Peyer's patch (tissue), 4 donors: Measurements from ENCODE around the gene GDAP1L1.

ENCODE experiments used
- POLR2A ChIP-seq, 2 donors: fragments of 450-650 bp; IDR thresholded peaks; one replicate each; pipeline ENCODE4 v1.5.1; 2017; ENCODE audit warnings: antibody characterized with exemption in 2 of 2, mild to moderate bottlenecking in 2 of 2, moderate library complexity in 2 of 2
- TF ChIP-seq, protein P1 (sequence below), 6 experiments: fragments of 450-650 bp in 4 of 6; fragments of 200-600 bp in 2 of 6; sonication (generic) in 1 of 6; IDR thresholded peaks; one replicate each; pipeline ENCODE4 v1.5.1; 2017 to 2019; ENCODE audit warnings: antibody characterized with exemption in 6 of 6, mild to moderate bottlenecking in 3 of 6, moderate library complexity in 1 of 6

DNA sequence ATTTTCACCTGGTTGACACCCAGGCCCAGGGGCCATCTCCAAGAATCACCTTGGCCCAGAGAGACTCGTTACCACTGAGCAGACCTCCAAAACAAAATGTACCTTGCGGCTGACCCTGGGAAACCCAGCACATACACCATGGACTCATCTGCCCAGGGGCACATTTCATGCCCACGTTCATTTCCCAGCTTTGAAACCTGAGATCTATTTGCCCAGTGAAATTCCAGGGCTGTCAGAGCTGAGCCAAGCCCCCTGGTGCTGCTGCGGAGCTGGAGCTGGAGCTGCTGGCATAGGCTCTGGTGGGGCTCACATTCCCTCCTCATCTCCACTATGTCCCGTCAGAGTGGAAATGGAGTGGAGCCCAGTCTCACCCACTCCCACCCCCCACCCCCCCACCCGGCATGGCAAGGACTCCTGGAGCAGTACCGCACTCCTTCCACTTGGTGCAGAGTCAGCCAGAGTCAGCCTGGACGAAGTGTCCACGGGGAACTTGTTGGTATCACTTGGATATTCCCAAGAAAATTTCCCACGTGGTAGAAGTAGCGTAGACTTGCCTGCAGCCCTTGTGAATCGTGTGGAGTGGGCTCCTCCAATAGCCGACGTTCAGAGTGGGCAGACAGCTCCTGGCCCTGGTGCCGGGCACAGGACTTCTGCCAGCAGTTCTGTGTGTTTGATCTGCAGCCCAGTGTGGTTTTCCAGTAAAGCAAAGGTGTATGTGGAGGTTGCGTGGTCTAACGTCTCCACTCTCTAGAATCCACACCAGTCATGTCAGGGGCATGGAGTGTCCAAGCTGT is 18.4 kb upstream of the GDAP1L1 start:
- TF ChIP-seq, protein P1, sequence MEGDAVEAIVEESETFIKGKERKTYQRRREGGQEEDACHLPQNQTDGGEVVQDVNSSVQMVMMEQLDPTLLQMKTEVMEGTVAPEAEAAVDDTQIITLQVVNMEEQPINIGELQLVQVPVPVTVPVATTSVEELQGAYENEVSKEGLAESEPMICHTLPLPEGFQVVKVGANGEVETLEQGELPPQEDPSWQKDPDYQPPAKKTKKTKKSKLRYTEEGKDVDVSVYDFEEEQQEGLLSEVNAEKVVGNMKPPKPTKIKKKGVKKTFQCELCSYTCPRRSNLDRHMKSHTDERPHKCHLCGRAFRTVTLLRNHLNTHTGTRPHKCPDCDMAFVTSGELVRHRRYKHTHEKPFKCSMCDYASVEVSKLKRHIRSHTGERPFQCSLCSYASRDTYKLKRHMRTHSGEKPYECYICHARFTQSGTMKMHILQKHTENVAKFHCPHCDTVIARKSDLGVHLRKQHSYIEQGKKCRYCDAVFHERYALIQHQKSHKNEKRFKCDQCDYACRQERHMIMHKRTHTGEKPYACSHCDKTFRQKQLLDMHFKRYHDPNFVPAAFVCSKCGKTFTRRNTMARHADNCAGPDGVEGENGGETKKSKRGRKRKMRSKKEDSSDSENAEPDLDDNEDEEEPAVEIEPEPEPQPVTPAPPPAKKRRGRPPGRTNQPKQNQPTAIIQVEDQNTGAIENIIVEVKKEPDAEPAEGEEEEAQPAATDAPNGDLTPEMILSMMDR (IDR thresholded peaks at IDR 0.05), result no peak
- TF ChIP-seq POLR2A (IDR thresholded peaks at IDR 0.05), result no peak
